GM18951 (cell line): ENCODE measurements around the gene PRPF38B.

Experiments
- POLR2A ChIP-seq: IDR thresholded peaks from 4 replicates; pipeline ENCODE4 v1.6.1; 2011; ENCODE audit warnings: mild to moderate bottlenecking; ENCODE audit not compliant: insufficient read length, insufficient read depth; ENCODE audit errors: extremely low read depth
- in situ Hi-C: fragments of 300-500 bp; cut with MboI; formaldehyde crosslinking; loops from one replicate; pipeline ENCODE4 v1.12.0; 2022; ENCODE audit warnings: low sequenced_read_pairs, mixed read lengths, inconsistent platforms; ENCODE audit not compliant: unreplicated experiment

Gene PRPF38B

GRCh38 chr1:108716437-108717230 lies 24.5 kb downstream of the PRPF38B start:
- in situ Hi-C loops = no loop called here
- TF ChIP-seq POLR2A = no peak

- in situ Hi-C loops = no loop called here
Observed at GRCh38 chr1:108717774-108718316, 25.7 kb downstream of the PRPF38B start.

GRCh38 chr1:108718927-108719655 lies 27.0 kb downstream of the PRPF38B start:
- in situ Hi-C loops = no loop called here
- no peak for TF ChIP-seq POLR2A

More at GRCh38 chr1:108717774-108718316, 25.7 kb downstream of the PRPF38B start:
- no peak for TF ChIP-seq POLR2A

GRCh38 chr1:108719656-108720435 lies 27.7 kb downstream of the PRPF38B start:
- in situ Hi-C loops = no loop called here
- TF ChIP-seq POLR2A = no peak

- no peak for TF ChIP-seq POLR2A
- in situ Hi-C loops = no loop called here
Observed at GRCh38 chr1:108722292-108722691, 30.2 kb downstream of the PRPF38B start.

GRCh38 chr1:108725906-108726305 lies 33.8 kb downstream of the PRPF38B start:
- in situ Hi-C loops = no loop called here
- TF ChIP-seq POLR2A = no peak

- TF ChIP-seq POLR2A = no peak
- in situ Hi-C loops = no loop called here
Observed at GRCh38 chr1:108728327-108728923, 36.3 kb downstream of the PRPF38B start.

GRCh38 chr1:108729481-108729880 lies 37.4 kb downstream of the PRPF38B start:
- in situ Hi-C loops = no loop called here
- no peak for TF ChIP-seq POLR2A

GRCh38 chr1:108732398-108732797 lies 40.3 kb downstream of the PRPF38B start:
- in situ Hi-C loops = no loop called here
- TF ChIP-seq POLR2A = no peak

- no peak for TF ChIP-seq POLR2A
- in situ Hi-C loops = no loop called here
Observed at GRCh38 chr1:108734171-108734865, 42.2 kb downstream of the PRPF38B start.

GRCh38 chr1:108742253-108742652 lies 50.1 kb downstream of the PRPF38B start:
- in situ Hi-C loops = no loop called here
- TF ChIP-seq POLR2A = no peak

- TF ChIP-seq POLR2A = no peak
- in situ Hi-C loops = no loop called here
Observed at GRCh38 chr1:108745980-108746381, 53.9 kb downstream of the PRPF38B start.

- TF ChIP-seq POLR2A = peak; percentile 94
- in situ Hi-C loops = no loop called here
Observed at GRCh38 chr1:108746382-108747170, 54.5 kb downstream of the PRPF38B start, which contains the start of gene STXBP3. Gene STXBP3 (plus strand): TSS chr1:108746674. CDS start chr1:108746738, 64 bp downstream.
